ENCODE results near the gene KREMEN1. TPM values are rescaled to one million over a fixed set of nuclear protein-coding genes. Genes with fewer than 3 reads are reported as not detected.

Gene KREMEN1
- polyA plus RNA-seq, 1 of the 3 experiments (the other 2 are of a cell fraction) = 10.0 TPM

GRCh38 chr22:29183971-29184848, 111.4 kb downstream of the KREMEN1 start:
- TF ChIP-seq EZH2phosphoT487 (IDR thresholded peaks at IDR 0.05; ENCODE audit: borderline replicate concordance, low read depth) = no peak
- TF ChIP-seq SIN3A (IDR thresholded peaks at IDR 0.05; ENCODE audit: borderline replicate concordance, low read depth, low read length) = no peak
- no peak for TF ChIP-seq FOSL2 (IDR thresholded peaks at IDR 0.05; ENCODE audit: borderline replicate concordance, low read depth)
- no peak for TF ChIP-seq ELF1 (IDR thresholded peaks at IDR 0.05)
- no peak for TF ChIP-seq MAX (IDR thresholded peaks at IDR 0.05; ENCODE audit: low read depth)
- TF ChIP-seq MEF2A (IDR thresholded peaks at IDR 0.05; ENCODE audit: borderline replicate concordance, low read depth) = no peak
- H3K9me2 ChIP-seq = no peaks in the 10 kb centered on the region
- no peaks in the 10 kb centered on the region for H3F3A ChIP-seq (replicated peaks; ENCODE audit: insufficient read depth)
- H3K4me2 ChIP-seq = no peak overlapping the region
- H3K9ac ChIP-seq = no peak overlapping the region
- no peak overlapping the region for H2AFZ ChIP-seq (ENCODE audit: low read depth)
- no peaks in the 10 kb centered on the region for H3K27me3 ChIP-seq (ENCODE audit: insufficient read depth)
- WGBS (ENCODE audit: low lambda C conversion rate) = 81% methylated on average over 19 of the region's 19 CpGs
- no peaks in the 10 kb centered on the region; a peak in 1 of 4 replicates for H3K4me1 ChIP-seq (ENCODE audit: control insufficient read depth in 1 of 2, insufficient read depth in 2 of 2, low read depth in 1 of 2, low read length in 1 of 2)
- no peaks in the 10 kb centered on the region for H4K20me1 ChIP-seq (ENCODE audit: insufficient read depth)
- no peaks in the 10 kb centered on the region for H3K79me2 ChIP-seq (ENCODE audit: insufficient read depth)
- H3K36me3 ChIP-seq (replicated peaks in 1 of 2; ENCODE audit: control insufficient read depth in 1 of 2, insufficient read depth in 2 of 2, low read length in 1 of 2) = no peaks in the 10 kb centered on the region
- H3K9me3 ChIP-seq = no peaks in the 10 kb centered on the region
- no peak overlapping the region for H3K4me3 ChIP-seq (ENCODE audit: low read depth in 2 of 2, low read length in 1 of 2)
- ChIA-PET CTCF (interaction anchor here (1.8 to 2.9 kb wide), 4 partner anchors 17 to 61 kb away, joined by 5 to 12 read pairs (median 8); no protein-coding TSS in a partner anchor), POLR2A (no interaction called here)
- no peak for DNase-seq
- H3K27ac ChIP-seq (ENCODE audit: low read depth in 2 of 2, low read length in 1 of 2) = no peak overlapping the region

GRCh38 chr22:29184849-29185490, 112.1 kb downstream of the KREMEN1 start:
- H3K9me2 ChIP-seq = no peaks in the 10 kb centered on the region
- no peaks in the 10 kb centered on the region for H3K79me2 ChIP-seq (ENCODE audit: insufficient read depth)
- no peaks in the 10 kb centered on the region for H4K20me1 ChIP-seq (ENCODE audit: insufficient read depth)
- WGBS (ENCODE audit: low lambda C conversion rate) = 92% methylated on average over 5 of the region's 12 CpGs
- no peak for TF ChIP-seq FOXM1 (IDR thresholded peaks at IDR 0.05; ENCODE audit: low read depth)
- TF ChIP-seq YY1 (IDR thresholded peaks at IDR 0.05; ENCODE audit: low read depth) = no peak
- TF ChIP-seq FOSL2 (IDR thresholded peaks at IDR 0.05; ENCODE audit: borderline replicate concordance, low read depth) = no peak
- no peak for TF ChIP-seq TEAD4 (IDR thresholded peaks at IDR 0.05; ENCODE audit: borderline replicate concordance, insufficient read depth)
- TF ChIP-seq MAX (IDR thresholded peaks at IDR 0.05; ENCODE audit: low read depth) = no peak
- no peak for TF ChIP-seq RAD21 (IDR thresholded peaks at IDR 0.05; ENCODE audit: low read length)
- TF ChIP-seq EP300 (IDR thresholded peaks at IDR 0.05; ENCODE audit: borderline replicate concordance in 1 of 2, low read depth in 1 of 2, low read length in 1 of 2) = no peak
- TF ChIP-seq RFX5 (IDR thresholded peaks at IDR 0.05; ENCODE audit: low read length) = no peak
- TF ChIP-seq GATA2 (CRISPR knock-in tag; IDR thresholded peaks at IDR 0.05) = no peak
- TF ChIP-seq GABPA (IDR thresholded peaks at IDR 0.05; ENCODE audit: low read depth) = no peak
- H3K4me1 ChIP-seq (ENCODE audit: control insufficient read depth in 1 of 2, insufficient read depth in 2 of 2, low read depth in 1 of 2, low read length in 1 of 2) = no peaks in the 10 kb centered on the region; a peak in 1 of 4 replicates
- no peak overlapping the region for H2AFZ ChIP-seq (ENCODE audit: low read depth)
- H3K36me3 ChIP-seq (replicated peaks in 1 of 2; ENCODE audit: control insufficient read depth in 1 of 2, insufficient read depth in 2 of 2, low read length in 1 of 2) = no peaks in the 10 kb centered on the region
- no peak overlapping the region for H3K9ac ChIP-seq
- no peak overlapping the region for H3K4me3 ChIP-seq (ENCODE audit: low read depth in 2 of 2, low read length in 1 of 2)
- no peak overlapping the region for H3K27ac ChIP-seq (ENCODE audit: low read depth in 2 of 2, low read length in 1 of 2)
- no peaks in the 10 kb centered on the region for H3K9me3 ChIP-seq
- no peaks in the 10 kb centered on the region for H3K27me3 ChIP-seq (ENCODE audit: insufficient read depth)
- no peaks in the 10 kb centered on the region for H3F3A ChIP-seq (replicated peaks; ENCODE audit: insufficient read depth)
- H3K4me2 ChIP-seq = no peak overlapping the region
- ChIA-PET POLR2A (no interaction called here), CTCF (interaction anchor here (1.8 to 2.9 kb wide), 3 partner anchors 16 to 60 kb away, joined by 5 to 12 read pairs (median 9); no protein-coding TSS in a partner anchor)
- DNase-seq = no peak
